Muscle of back (tissue), 11 donors: Measurements from ENCODE around the gene POLR2F. TPM values are rescaled to one million over a fixed set of nuclear protein-coding genes. Genes with fewer than 3 reads are reported as not detected.

ENCODE experiments used
- DNase-seq, 3 donors: peaks; one replicate each; pipeline versions ENCODE4 v3.0.0 to v3.0.0-alpha.2; 2013
- polyA plus RNA-seq, 10 donors: library from polyadenylated mRNA; unstranded; fragments of 120-200 nt; gene quantifications; one replicate each; pipeline ENCODE4 v1.2.1, GENCODE V29; 2013; ENCODE audit not compliant: insufficient read length in 10 of 10

Gene POLR2F
- polyA plus RNA-seq, 10 donors = 31.9 to 57.3 (median 42.4) TPM

- no peak for DNase-seq
Observed at GRCh38 chr22:37998543-37998942, 45.0 kb downstream of the POLR2F start.

GRCh38 chr22:37999236-37999635 lies 45.7 kb downstream of the POLR2F start:
- DNase-seq = no peak

GRCh38 chr22:37999640-38000272 lies 46.3 kb downstream of the POLR2F start:
- peak in 2 of 3 donors; percentile 21 to 55 for DNase-seq

GRCh38 chr22:38005943-38006342 lies 52.4 kb downstream of the POLR2F start:
- no peak for DNase-seq

GRCh38 chr22:38006906-38007305 lies 53.4 kb downstream of the POLR2F start:
- no peak for DNase-seq

- no peak for DNase-seq
Observed at GRCh38 chr22:38007330-38007902, 53.9 kb downstream of the POLR2F start.

GRCh38 chr22:38009000-38009806 lies 55.7 kb downstream of the POLR2F start:
- DNase-seq = no peak

GRCh38 chr22:38012604-38013072 lies 59.1 kb downstream of the POLR2F start:
- no peak for DNase-seq

GRCh38 chr22:38014083-38014482 lies 60.6 kb downstream of the POLR2F start:
- no peak for DNase-seq

- peak in 2 of 3 donors; percentile 49 to 69 for DNase-seq
Observed at GRCh38 chr22:38016182-38017151, 63.0 kb downstream of the POLR2F start.

GRCh38 chr22:38017272-38017920 lies 63.9 kb downstream of the POLR2F start:
- peak; percentile 50 to 81 (median 63) for DNase-seq

- no peak for DNase-seq
Observed at GRCh38 chr22:38017939-38018885, 64.7 kb downstream of the POLR2F start.

Other genes starting within 250 kb of the POLR2F start
- 1 to 10 TPM; 3.2 to 7.0 (median 5.8) TPM for gene GCAT, start 145.8 kb upstream of the POLR2F start, polyA plus RNA-seq
- gene GALR3, start 130.3 kb upstream of the POLR2F start, polyA plus RNA-seq = under 1 TPM in 1 of 10 donors, not detected in 9; 0.11 TPM
- 10 to 100 TPM in 9 of 10 donors, 1 to 10 TPM in 1; 8.6 to 13.0 (median 10.9) TPM for gene ANKRD54, start 109.4 kb upstream of the POLR2F start, polyA plus RNA-seq
- gene EIF3L, start 104.3 kb upstream of the POLR2F start, polyA plus RNA-seq = 1,000 to 10,000 TPM; 1,067 to 1,479 (median 1,268) TPM
- gene MICALL1, start 47.4 kb upstream of the POLR2F start, polyA plus RNA-seq = 10 to 100 TPM; 29.0 to 60.0 (median 42.2) TPM
- 10 to 100 TPM in 2 of 10 donors, 1 to 10 TPM in 8; 6.7 to 11.1 (median 8.9) TPM for gene C22orf23, start 98 bp upstream of the POLR2F start, polyA plus RNA-seq
- gene SOX10, start 30.9 kb downstream of the POLR2F start, polyA plus RNA-seq = 10 to 100 TPM in 2 of 10 donors, 1 to 10 TPM in 8; 3.8 to 12.1 (median 6.7) TPM
- 10 to 100 TPM in 3 of 10 donors, 1 to 10 TPM in 7; 6.3 to 10.9 (median 8.8) TPM for gene PICK1, start 103.7 kb downstream of the POLR2F start, polyA plus RNA-seq
- gene SLC16A8, start 130.5 kb downstream of the POLR2F start, polyA plus RNA-seq = 1 to 10 TPM; 1.2 to 3.5 (median 2.2) TPM
- gene BAIAP2L2, start 157.0 kb downstream of the POLR2F start, polyA plus RNA-seq = 1 to 10 TPM in 4 of 10 donors, under 1 TPM in 6; 0.34 to 1.5 (median 0.83) TPM
- gene PLA2G6, start 228.1 kb downstream of the POLR2F start, polyA plus RNA-seq = 10 to 100 TPM in 6 of 10 donors, 1 to 10 TPM in 4; 7.3 to 14.9 (median 10.4) TPM
- 1 to 10 TPM; 2.9 to 5.9 (median 4.3) TPM for gene MAFF, start 248.3 kb downstream of the POLR2F start, polyA plus RNA-seq